WTC11 (cell line): Measurements from ENCODE around the gene FRYL. TPM values are rescaled to one million over a fixed set of nuclear protein-coding genes. Genes with fewer than 3 reads are reported as not detected.

Experiments used
- ATAC-seq: fragments of 200-7000 bp; cut with Tn5 transposase; 2 replicates; pipeline ENCODE4 v1.10.0; 2021; ENCODE audit warnings: mild to moderate bottlenecking, moderate library complexity
- CTCF ChIA-PET: fragments of 300-600 bp; sonication (Branson Sonifier 250); formaldehyde crosslinking; loops from one replicate; lab custom pipeline; 2021; ENCODE audit warnings: antibody characterized with exemption; lab: Charles Lee
- POLR2A ChIA-PET: fragments of 350-600 bp; sonication (Branson Sonifier 250); formaldehyde crosslinking; loops from one replicate; lab custom pipeline; 2021; ENCODE audit warnings: antibody characterized with exemption; lab: Charles Lee
- DNase-seq: peaks from one replicate; pipeline ENCODE4 v3.0.0; 2021; ENCODE audit warnings: low spot score
- H3K27ac Mint-ChIP-seq: 2 replicates; pipeline ENCODE4 v1.8.0; 2021; ENCODE audit warnings: mixed read lengths
- H3K27me3 Mint-ChIP-seq: 2 replicates; pipeline ENCODE4 v1.8.0; 2021; ENCODE audit warnings: low read depth, mild to moderate bottlenecking, moderate library complexity, mixed read lengths
- H3K36me3 Mint-ChIP-seq: 2 replicates; pipeline ENCODE4 v1.8.0; 2021; ENCODE audit warnings: mixed read lengths
- H3K4me1 Mint-ChIP-seq: 2 replicates; pipeline ENCODE4 v1.8.0; 2022; ENCODE audit warnings: mixed read lengths
- H3K4me3 Mint-ChIP-seq: 2 replicates; pipeline ENCODE4 v1.8.0; 2021; ENCODE audit warnings: mild to moderate bottlenecking, moderate library complexity, mixed read lengths
- H3K9me3 Mint-ChIP-seq: 2 replicates; pipeline ENCODE4 v1.8.0; 2021; ENCODE audit warnings: mixed read lengths
- ELF4 ChIP-seq: sonication (generic); formaldehyde crosslinking; IDR thresholded peaks from 2 replicates; pipeline ENCODE4 v1.8.1; 2022; ENCODE audit warnings: low read depth, mild to moderate bottlenecking, moderate library complexity, missing genetic modification reagents
- EMX1 ChIP-seq: fragments of 250-450 bp; sonication (Bioruptor Pico); IDR thresholded peaks from 2 replicates; pipeline ENCODE4 v1.8.0; 2021; ENCODE audit warnings: mild to moderate bottlenecking
- ESRRA ChIP-seq: sonication (generic); formaldehyde crosslinking; IDR thresholded peaks from 2 replicates; pipeline ENCODE4 v1.8.1; 2022; ENCODE audit warnings: mild to moderate bottlenecking, missing genetic modification reagents, borderline replicate concordance
- GTF2I ChIP-seq: fragments of 250-450 bp; sonication (Bioruptor Pico); conservative IDR thresholded peaks from 2 replicates; pipeline ENCODE4 v1.4.0; 2021; ENCODE audit warnings: mild to moderate bottlenecking
- JAZF1 ChIP-seq: fragments of 250-450 bp; sonication (Bioruptor Pico); IDR thresholded peaks from 2 replicates; pipeline ENCODE4 v1.9.0; 2021; ENCODE audit warnings: moderate library complexity, mild to moderate bottlenecking, inconsistent platforms
- JUN ChIP-seq: sonication (generic); formaldehyde crosslinking; IDR thresholded peaks from 2 replicates; pipeline ENCODE4 v1.8.0; 2023; ENCODE audit warnings: mild to moderate bottlenecking, missing genetic modification reagents
- MXD4 ChIP-seq: fragments of 250-450 bp; sonication (Bioruptor Pico); IDR thresholded peaks from 2 replicates; pipeline ENCODE4 v1.8.0; 2021; ENCODE audit warnings: mild to moderate bottlenecking, moderate library complexity, borderline replicate concordance
- SMAD3 ChIP-seq: sonication (generic); formaldehyde crosslinking; IDR thresholded peaks from 2 replicates; pipeline ENCODE4 v1.8.0; 2022; ENCODE audit warnings: missing genetic modification reagents, mild to moderate bottlenecking, borderline replicate concordance
- SMAD4 ChIP-seq: sonication (generic); formaldehyde crosslinking; IDR thresholded peaks from 2 replicates; pipeline ENCODE4 v1.8.0; 2022; ENCODE audit warnings: mild to moderate bottlenecking, missing genetic modification reagents
- SOX15 ChIP-seq: fragments of 250-450 bp; sonication (Bioruptor Pico); IDR thresholded peaks from 2 replicates; pipeline ENCODE4 v1.9.0; 2021; ENCODE audit warnings: mild to moderate bottlenecking
- ZNF317 ChIP-seq: sonication (generic); formaldehyde crosslinking; IDR thresholded peaks from 2 replicates; pipeline ENCODE4 v1.8.1; 2023; ENCODE audit warnings: low read depth, mild to moderate bottlenecking, moderate library complexity, missing genetic modification reagents, borderline replicate concordance
- total RNA-seq: library from RNA; stranded (reverse); gene quantifications from 3 replicates; pipeline ENCODE4 v1.2.3, GENCODE V29; 2021
- TF ChIP-seq, protein P1 (sequence below): sonication (generic); formaldehyde crosslinking; IDR thresholded peaks from 2 replicates; pipeline ENCODE4 v1.8.0; 2023; ENCODE audit warnings: missing genetic modification reagents, mild to moderate bottlenecking, borderline replicate concordance
- TF ChIP-seq, protein P2 (sequence below): sonication (generic); formaldehyde crosslinking; conservative IDR thresholded peaks from 2 replicates; pipeline ENCODE4 v1.8.1; 2023; ENCODE audit warnings: mild to moderate bottlenecking, low read depth, missing genetic modification reagents, moderate library complexity
- TF ChIP-seq, protein P3 (sequence below): sonication (generic); formaldehyde crosslinking; IDR thresholded peaks from 2 replicates; pipeline ENCODE4 v1.8.1; 2022; ENCODE audit warnings: low read depth, mild to moderate bottlenecking, moderate library complexity, missing genetic modification reagents, borderline replicate concordance
- TF ChIP-seq, protein P4 (sequence below): fragments of 250-450 bp; sonication (Bioruptor Pico); IDR thresholded peaks from 2 replicates; pipeline ENCODE4 v1.9.0; 2021; ENCODE audit warnings: mild to moderate bottlenecking
- TF ChIP-seq, protein P5 (sequence below): sonication (generic); formaldehyde crosslinking; IDR thresholded peaks from 2 replicates; pipeline ENCODE4 v1.8.1; 2023; ENCODE audit warnings: mild to moderate bottlenecking, missing genetic modification reagents, moderate library complexity
- TF ChIP-seq, protein P6 (sequence below): sonication (generic); formaldehyde crosslinking; conservative IDR thresholded peaks from 2 replicates; pipeline ENCODE4 v1.8.1; 2022; ENCODE audit warnings: mild to moderate bottlenecking, missing genetic modification reagents
- TF ChIP-seq, protein P7 (sequence below): sonication (generic); formaldehyde crosslinking; IDR thresholded peaks from 2 replicates; pipeline ENCODE4 v1.8.1; 2023; ENCODE audit warnings: mild to moderate bottlenecking, missing genetic modification reagents
- TF ChIP-seq, protein P8 (sequence below): sonication (generic); formaldehyde crosslinking; IDR thresholded peaks from 2 replicates; pipeline ENCODE4 v1.8.1; 2022; ENCODE audit warnings: missing genetic modification reagents, borderline replicate concordance

The FRYL gene
- total RNA-seq, 1 experiment from 2014 or later, result 38.7 TPM

DNA sequence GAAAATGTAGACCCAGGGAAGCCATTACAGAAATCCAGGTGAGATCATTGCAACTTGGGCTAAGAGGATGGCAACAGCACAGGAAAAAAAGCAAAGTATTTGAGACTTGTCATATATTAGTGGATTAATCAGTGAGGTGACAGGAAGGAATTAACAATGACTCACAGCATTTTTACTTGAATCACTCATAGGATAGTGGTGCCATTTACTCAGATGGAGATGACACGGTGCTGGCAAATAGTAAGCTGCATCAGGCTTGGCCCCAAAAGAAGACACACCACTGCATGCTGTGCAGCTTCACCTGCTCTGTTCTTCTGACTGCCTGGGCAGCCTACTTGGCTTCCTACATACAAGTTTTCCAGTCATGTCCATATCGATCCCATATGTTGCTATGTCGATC is 144.8 kb downstream of the FRYL start (continued):
- TF ChIP-seq, protein P1, sequence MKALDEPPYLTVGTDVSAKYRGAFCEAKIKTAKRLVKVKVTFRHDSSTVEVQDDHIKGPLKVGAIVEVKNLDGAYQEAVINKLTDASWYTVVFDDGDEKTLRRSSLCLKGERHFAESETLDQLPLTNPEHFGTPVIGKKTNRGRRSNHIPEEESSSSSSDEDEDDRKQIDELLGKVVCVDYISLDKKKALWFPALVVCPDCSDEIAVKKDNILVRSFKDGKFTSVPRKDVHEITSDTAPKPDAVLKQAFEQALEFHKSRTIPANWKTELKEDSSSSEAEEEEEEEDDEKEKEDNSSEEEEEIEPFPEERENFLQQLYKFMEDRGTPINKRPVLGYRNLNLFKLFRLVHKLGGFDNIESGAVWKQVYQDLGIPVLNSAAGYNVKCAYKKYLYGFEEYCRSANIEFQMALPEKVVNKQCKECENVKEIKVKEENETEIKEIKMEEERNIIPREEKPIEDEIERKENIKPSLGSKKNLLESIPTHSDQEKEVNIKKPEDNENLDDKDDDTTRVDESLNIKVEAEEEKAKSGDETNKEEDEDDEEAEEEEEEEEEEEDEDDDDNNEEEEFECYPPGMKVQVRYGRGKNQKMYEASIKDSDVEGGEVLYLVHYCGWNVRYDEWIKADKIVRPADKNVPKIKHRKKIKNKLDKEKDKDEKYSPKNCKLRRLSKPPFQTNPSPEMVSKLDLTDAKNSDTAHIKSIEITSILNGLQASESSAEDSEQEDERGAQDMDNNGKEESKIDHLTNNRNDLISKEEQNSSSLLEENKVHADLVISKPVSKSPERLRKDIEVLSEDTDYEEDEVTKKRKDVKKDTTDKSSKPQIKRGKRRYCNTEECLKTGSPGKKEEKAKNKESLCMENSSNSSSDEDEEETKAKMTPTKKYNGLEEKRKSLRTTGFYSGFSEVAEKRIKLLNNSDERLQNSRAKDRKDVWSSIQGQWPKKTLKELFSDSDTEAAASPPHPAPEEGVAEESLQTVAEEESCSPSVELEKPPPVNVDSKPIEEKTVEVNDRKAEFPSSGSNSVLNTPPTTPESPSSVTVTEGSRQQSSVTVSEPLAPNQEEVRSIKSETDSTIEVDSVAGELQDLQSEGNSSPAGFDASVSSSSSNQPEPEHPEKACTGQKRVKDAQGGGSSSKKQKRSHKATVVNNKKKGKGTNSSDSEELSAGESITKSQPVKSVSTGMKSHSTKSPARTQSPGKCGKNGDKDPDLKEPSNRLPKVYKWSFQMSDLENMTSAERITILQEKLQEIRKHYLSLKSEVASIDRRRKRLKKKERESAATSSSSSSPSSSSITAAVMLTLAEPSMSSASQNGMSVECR (CRISPR knock-in tag), result no peak
- TF ChIP-seq ESRRA, result no peak
- no peak for TF ChIP-seq EMX1 (CRISPR knock-in tag)
- TF ChIP-seq, protein P2, sequence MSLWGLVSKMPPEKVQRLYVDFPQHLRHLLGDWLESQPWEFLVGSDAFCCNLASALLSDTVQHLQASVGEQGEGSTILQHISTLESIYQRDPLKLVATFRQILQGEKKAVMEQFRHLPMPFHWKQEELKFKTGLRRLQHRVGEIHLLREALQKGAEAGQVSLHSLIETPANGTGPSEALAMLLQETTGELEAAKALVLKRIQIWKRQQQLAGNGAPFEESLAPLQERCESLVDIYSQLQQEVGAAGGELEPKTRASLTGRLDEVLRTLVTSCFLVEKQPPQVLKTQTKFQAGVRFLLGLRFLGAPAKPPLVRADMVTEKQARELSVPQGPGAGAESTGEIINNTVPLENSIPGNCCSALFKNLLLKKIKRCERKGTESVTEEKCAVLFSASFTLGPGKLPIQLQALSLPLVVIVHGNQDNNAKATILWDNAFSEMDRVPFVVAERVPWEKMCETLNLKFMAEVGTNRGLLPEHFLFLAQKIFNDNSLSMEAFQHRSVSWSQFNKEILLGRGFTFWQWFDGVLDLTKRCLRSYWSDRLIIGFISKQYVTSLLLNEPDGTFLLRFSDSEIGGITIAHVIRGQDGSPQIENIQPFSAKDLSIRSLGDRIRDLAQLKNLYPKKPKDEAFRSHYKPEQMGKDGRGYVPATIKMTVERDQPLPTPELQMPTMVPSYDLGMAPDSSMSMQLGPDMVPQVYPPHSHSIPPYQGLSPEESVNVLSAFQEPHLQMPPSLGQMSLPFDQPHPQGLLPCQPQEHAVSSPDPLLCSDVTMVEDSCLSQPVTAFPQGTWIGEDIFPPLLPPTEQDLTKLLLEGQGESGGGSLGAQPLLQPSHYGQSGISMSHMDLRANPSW, result no peak
- TF ChIP-seq SMAD3 (CRISPR knock-in tag), result no peak
- no peak for TF ChIP-seq ELF4 (CRISPR knock-in tag)
- TF ChIP-seq SOX15 (CRISPR knock-in tag), result no peak
- TF ChIP-seq, protein P3, sequence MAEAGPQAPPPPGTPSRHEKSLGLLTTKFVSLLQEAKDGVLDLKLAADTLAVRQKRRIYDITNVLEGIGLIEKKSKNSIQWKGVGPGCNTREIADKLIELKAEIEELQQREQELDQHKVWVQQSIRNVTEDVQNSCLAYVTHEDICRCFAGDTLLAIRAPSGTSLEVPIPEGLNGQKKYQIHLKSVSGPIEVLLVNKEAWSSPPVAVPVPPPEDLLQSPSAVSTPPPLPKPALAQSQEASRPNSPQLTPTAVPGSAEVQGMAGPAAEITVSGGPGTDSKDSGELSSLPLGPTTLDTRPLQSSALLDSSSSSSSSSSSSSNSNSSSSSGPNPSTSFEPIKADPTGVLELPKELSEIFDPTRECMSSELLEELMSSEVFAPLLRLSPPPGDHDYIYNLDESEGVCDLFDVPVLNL (CRISPR knock-in tag), result no peak
- TF ChIP-seq SMAD4 (CRISPR knock-in tag), result no peak
- TF ChIP-seq, protein P4, sequence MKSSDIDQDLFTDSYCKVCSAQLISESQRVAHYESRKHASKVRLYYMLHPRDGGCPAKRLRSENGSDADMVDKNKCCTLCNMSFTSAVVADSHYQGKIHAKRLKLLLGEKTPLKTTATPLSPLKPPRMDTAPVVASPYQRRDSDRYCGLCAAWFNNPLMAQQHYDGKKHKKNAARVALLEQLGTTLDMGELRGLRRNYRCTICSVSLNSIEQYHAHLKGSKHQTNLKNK, result no peak

DNA sequence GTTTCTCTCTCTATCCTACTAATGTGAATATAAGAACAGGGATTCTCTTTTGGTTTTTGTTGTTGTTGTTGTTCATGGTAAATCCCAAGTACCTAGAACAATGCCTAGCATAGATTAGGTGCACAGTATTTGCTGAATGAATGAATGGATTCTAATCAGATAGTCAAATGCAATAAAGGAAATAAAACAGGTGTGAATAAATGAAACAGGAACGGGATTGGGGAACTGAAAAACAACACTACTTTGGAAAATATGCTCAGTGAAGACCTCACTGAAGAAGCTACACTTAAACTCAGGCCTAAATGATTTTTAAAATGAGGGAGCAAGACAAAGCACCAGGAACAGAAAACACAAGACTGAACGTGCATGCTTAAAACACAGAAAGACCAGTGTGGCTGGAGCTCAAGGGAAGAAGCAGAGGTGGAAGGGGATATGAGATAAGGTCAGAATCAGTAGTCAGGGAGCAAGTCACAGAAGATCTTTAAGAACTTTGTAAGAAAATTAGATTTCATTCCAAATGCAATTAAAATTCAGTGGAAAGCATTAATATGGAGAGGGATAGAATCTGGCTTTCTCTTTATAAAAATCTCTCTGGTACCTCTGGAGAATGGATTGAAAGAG is 145.3 kb downstream of the FRYL start:
- POLR2A ChIA-PET, result no interaction called here
- Mint-ChIP-seq H3K9me3 (no peaks in the 10 kb centered on the region), H3K27ac (no peak overlapping the region), H3K4me1 (peaks cover 2% of the 10 kb centered on the region), H3K4me3 (no peak overlapping the region), H3K27me3 (no peaks in the 10 kb centered on the region), H3K36me3 (no peaks in the 10 kb centered on the region)
- TF ChIP-seq JAZF1 (CRISPR knock-in tag) (no peak), ZNF317 (CRISPR knock-in tag) (no peak)
- CTCF ChIA-PET, result interaction anchor here (1.8 kb wide), 1 partner anchor 56 kb away, joined by 3 read pairs; no protein-coding TSS in a partner anchor
- ATAC-seq (no peak), DNase-seq (no peak)

DNA sequence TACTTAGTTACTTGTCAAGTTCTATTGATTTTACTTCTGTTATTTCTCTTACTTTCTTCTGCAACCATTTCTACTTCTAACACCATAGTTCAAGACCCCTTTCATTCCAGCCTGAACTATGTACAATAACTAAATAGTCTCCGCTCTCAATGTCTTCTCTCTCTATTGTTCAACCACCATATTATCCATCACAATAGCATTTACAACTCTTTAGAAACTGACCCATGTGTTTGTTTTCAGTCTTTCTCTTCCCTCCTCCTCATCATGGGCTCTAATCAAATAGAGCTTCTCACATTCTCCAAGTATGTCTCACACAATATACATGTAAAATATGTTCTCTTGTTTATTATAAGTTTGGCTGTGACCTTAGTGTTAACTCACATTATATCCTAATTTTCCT is 146.4 kb downstream of the FRYL start:
- no peak for DNase-seq
- Mint-ChIP-seq H3K9me3 (no peaks in the 10 kb centered on the region), H3K27ac (no peak overlapping the region), H3K27me3 (no peaks in the 10 kb centered on the region), H3K4me1 (no peaks in the 10 kb centered on the region; the same call in 1 of the 2 replicates), H3K4me3 (no peak overlapping the region), H3K36me3 (no peaks in the 10 kb centered on the region)
- CTCF ChIA-PET, result interaction anchor here (0.5 to 1.8 kb wide), 2 partner anchors 24 to 55 kb away, joined by 3 to 5 read pairs; no protein-coding TSS in a partner anchor
- POLR2A ChIA-PET, result no interaction called here
- ATAC-seq, result no peak
- no peak for TF ChIP-seq GTF2I (CRISPR knock-in tag)
- TF ChIP-seq, protein P5, sequence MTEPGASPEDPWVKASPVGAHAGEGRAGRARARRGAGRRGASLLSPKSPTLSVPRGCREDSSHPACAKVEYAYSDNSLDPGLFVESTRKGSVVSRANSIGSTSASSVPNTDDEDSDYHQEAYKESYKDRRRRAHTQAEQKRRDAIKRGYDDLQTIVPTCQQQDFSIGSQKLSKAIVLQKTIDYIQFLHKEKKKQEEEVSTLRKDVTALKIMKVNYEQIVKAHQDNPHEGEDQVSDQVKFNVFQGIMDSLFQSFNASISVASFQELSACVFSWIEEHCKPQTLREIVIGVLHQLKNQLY (CRISPR knock-in tag), result no peak
- TF ChIP-seq, protein P6, sequence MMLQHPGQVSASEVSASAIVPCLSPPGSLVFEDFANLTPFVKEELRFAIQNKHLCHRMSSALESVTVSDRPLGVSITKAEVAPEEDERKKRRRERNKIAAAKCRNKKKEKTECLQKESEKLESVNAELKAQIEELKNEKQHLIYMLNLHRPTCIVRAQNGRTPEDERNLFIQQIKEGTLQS (CRISPR knock-in tag), result no peak
- no peak for TF ChIP-seq SMAD4 (CRISPR knock-in tag)
- no peak for TF ChIP-seq JUN
- TF ChIP-seq MXD4 (CRISPR knock-in tag), result no peak
- TF ChIP-seq, protein P7, sequence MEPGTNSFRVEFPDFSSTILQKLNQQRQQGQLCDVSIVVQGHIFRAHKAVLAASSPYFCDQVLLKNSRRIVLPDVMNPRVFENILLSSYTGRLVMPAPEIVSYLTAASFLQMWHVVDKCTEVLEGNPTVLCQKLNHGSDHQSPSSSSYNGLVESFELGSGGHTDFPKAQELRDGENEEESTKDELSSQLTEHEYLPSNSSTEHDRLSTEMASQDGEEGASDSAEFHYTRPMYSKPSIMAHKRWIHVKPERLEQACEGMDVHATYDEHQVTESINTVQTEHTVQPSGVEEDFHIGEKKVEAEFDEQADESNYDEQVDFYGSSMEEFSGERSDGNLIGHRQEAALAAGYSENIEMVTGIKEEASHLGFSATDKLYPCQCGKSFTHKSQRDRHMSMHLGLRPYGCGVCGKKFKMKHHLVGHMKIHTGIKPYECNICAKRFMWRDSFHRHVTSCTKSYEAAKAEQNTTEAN (CRISPR knock-in tag), result no peak
- TF ChIP-seq, protein P8, sequence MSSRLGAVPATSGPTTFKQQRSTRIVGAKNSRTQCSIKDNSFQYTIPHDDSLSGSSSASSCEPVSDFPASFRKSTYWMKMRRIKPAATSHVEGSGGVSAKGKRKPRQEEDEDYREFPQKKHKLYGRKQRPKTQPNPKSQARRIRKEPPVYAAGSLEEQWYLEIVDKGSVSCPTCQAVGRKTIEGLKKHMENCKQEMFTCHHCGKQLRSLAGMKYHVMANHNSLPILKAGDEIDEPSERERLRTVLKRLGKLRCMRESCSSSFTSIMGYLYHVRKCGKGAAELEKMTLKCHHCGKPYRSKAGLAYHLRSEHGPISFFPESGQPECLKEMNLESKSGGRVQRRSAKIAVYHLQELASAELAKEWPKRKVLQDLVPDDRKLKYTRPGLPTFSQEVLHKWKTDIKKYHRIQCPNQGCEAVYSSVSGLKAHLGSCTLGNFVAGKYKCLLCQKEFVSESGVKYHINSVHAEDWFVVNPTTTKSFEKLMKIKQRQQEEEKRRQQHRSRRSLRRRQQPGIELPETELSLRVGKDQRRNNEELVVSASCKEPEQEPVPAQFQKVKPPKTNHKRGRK (CRISPR knock-in tag), result no peak
- TF ChIP-seq, protein P4, result no peak
